ENCODE measurements around the gene SRGN.
"Not testable (repeated sequence)": the region's sequence is repeated elsewhere in the genome, so short reads cannot be mapped to it uniquely, and the experiment has no call there.

The SRGN gene

DNA sequence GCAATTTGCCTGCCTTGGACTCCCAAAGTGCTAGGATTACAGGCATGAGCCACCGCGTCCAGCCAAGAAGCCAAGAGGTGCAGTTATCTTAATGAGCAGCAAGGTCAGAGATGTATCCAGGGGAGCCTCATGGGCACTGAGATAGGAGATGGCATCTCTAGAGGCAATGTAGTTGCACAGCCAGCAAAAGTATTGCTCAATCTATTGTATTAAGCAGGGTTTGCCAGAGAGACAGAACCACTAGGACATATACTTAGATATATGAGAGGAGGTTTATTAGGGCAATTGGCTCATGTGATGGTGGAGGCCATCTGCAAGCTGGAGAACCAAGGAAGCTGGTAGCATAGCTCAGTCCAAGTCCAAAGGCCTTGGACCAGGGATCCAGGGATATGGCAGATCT lies 19.8 kb downstream of the SRGN start:
- Histone ChIP-seq H3K27ac (ENCODE audit: low read depth, low read length) (no peak overlapping the region), H3K27me3 (ENCODE audit: control insufficient read depth, insufficient read depth, low read length) (no peaks in the 10 kb centered on the region), H3K4me1 (ENCODE audit: control insufficient read depth, insufficient read depth, low read length) (no peaks in the 10 kb centered on the region), H3K4me3 (ENCODE audit: low read depth, low read length) (no peak overlapping the region), H3K9me3 (ENCODE audit: control insufficient read depth, insufficient read depth, low read length) (no peaks in the 10 kb centered on the region), H3K9ac (ENCODE audit: low read depth, low read length) (no peak overlapping the region), H3K36me3 (ENCODE audit: control insufficient read depth, insufficient read depth, low read length) (no peaks in the 10 kb centered on the region)

DNA sequence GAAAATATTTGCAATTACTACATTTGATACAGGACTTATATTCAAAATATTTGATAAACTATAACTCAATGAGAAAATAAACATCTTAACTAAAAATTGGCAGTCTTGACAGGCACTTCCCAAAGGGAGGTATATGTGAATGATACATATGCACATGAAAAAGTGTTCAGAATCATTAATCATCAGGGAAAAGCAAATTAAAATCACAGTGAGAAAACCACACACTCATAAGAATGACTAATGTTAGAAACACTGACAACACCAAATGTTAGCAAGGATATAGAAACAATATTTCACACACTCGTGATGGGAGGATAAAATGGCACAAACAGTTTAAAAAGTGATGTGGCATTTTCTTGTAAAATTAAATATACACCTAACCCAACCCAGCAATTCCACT lies 32.0 kb downstream of the SRGN start:
- no peaks in the 10 kb centered on the region for H3K4me1 ChIP-seq (ENCODE audit: control insufficient read depth, insufficient read depth, low read length)
- no peaks in the 10 kb centered on the region for H3K27me3 ChIP-seq (ENCODE audit: control insufficient read depth, insufficient read depth, low read length)
- H3K27ac ChIP-seq (ENCODE audit: low read depth, low read length), result no peak overlapping the region
- H3K4me3 ChIP-seq (ENCODE audit: low read depth, low read length), result no peak overlapping the region
- no peaks in the 10 kb centered on the region for H3K36me3 ChIP-seq (ENCODE audit: control insufficient read depth, insufficient read depth, low read length)
- no peaks in the 10 kb centered on the region for H3K9me3 ChIP-seq (ENCODE audit: control insufficient read depth, insufficient read depth, low read length)
- no peak overlapping the region for H3K9ac ChIP-seq (ENCODE audit: low read depth, low read length)

DNA sequence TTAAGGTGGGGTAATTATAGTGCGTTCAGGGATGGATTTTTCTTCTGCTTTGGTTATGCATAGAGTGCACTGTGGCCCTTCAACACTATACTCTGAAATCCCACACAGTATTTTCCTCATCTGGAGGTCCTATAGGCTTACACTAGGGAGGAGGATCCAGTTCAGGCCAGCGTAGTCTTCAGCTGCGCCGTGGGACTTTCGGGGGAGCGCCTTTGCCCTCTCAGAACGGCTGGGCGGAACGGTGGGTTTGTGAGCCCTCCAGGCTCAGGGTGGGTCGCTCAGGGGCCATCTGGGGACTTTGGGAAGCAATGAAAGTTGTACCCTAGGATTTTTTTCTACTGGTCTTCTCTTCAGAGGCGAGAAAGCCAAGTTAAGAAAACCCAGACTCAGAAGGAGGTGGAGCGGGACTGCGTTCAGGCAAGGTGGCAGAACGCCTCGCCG lies 35.4 kb downstream of the SRGN start:
- peak overlapping the region; percentile 93 for H3K4me3 ChIP-seq (ENCODE audit: low read depth, low read length)
- peaks cover 6% of the 10 kb centered on the region; the same call in 1 of the 2 replicates for H3K4me1 ChIP-seq (ENCODE audit: control insufficient read depth, insufficient read depth, low read length)
- peak overlapping the region; percentile 94 for H3K9ac ChIP-seq (ENCODE audit: low read depth, low read length)
- no peaks in the 10 kb centered on the region for H3K9me3 ChIP-seq (ENCODE audit: control insufficient read depth, insufficient read depth, low read length)
- peak overlapping the region; percentile 99 for H3K27ac ChIP-seq (ENCODE audit: low read depth, low read length)
- no peaks in the 10 kb centered on the region for H3K36me3 ChIP-seq (ENCODE audit: control insufficient read depth, insufficient read depth, low read length)
- H3K27me3 ChIP-seq (ENCODE audit: control insufficient read depth, insufficient read depth, low read length), result no peaks in the 10 kb centered on the region

DNA sequence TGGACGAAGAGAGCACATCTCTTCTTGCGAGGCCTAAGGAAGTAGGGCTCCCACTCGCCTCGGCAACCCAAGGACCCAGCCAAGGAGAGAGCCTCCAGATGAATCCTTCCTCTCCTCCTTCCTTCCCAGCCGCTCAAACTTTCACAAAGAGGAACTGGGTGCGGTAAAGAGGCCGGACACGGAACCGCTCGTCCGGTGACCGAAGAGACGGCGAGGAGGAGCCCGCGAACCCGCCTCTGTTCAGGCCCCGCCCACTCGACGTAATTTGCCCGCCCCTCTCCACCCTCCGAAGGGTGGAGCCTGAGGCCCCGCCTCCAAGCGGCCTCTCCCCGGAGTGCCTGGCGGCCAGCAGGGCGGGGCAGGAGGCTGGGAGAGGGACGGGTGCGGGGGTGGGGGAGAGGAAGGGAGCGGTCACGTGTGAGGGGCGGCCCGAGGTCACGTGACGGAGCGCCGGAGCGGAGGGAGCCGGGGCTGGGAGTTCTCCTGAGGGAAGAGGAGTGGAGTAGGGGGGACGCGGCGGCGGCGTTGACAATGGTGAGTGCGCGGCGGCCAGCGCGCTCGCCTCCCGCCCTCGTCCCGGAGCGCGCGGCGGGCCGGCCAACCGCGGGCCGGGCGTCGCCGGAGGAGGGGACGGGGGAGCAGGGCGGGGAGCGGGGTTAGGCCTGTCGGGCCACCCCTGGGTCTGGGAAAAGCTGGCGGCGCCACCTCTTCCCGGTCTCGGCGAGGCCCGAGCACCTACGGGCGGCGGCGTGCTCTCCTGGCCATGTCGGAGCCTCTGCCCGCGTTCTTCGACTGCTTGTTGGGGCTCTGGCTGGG lies 36.1 kb downstream of the SRGN start, which contains the start of gene VPS26A:
Gene VPS26A, plus strand, starts transcription at position 432 of the 816 bp plus-strand sequence. Its CDS starts 100 bp downstream, at position 532.
- H3K9me3 ChIP-seq (ENCODE audit: control insufficient read depth, insufficient read depth, low read length), result no peaks in the 10 kb centered on the region
- H3K36me3 ChIP-seq (ENCODE audit: control insufficient read depth, insufficient read depth, low read length), result no peaks in the 10 kb centered on the region
- peak within 1 kb of the TSS; percentile 94 for H3K9ac ChIP-seq (ENCODE audit: low read depth, low read length)
- H3K27me3 ChIP-seq (ENCODE audit: control insufficient read depth, insufficient read depth, low read length), result no peaks in the 10 kb centered on the region
- H3K4me3 ChIP-seq (ENCODE audit: low read depth, low read length), result peak within 1 kb of the TSS; percentile 98
- peaks cover 6% of the 10 kb centered on the region; the same call in 1 of the 2 replicates for H3K4me1 ChIP-seq (ENCODE audit: control insufficient read depth, insufficient read depth, low read length)
- peak within 1 kb of the TSS; percentile 99 for H3K27ac ChIP-seq (ENCODE audit: low read depth, low read length)

DNA sequence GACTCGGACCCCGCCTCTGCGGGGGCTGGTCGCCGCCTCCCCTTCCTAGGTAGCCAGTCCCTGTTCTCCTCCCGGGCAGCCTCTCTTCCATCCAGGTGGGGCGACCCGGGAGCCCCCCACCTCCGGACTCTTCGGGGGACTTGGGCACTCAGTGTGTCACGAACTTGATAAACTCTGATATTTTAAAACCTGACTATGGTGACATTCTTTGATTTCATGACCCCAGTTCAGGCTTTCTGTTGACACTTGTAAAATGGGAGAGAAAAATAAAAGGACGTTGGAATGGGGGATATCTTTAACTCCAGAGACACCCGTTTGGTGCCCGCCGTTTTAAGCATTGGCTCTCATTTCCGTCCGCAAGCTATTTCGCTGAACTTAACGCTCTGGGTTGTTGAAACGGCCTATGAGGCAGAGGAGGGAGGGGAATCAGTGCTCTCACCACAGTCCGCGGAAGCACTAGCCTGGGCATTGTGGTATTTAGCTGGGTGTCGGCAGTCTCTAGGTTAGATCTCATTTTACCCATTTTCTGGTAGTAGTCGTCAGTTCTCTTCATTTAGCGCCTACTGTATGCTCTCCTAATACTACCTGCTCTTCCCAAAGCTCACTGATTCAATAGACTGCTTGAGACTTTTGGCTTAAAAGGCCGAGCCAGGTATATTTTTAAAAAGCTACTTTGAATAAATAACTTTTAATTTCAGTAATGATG lies 36.8 kb downstream of the SRGN start:
- Histone ChIP-seq H3K9me3 (ENCODE audit: control insufficient read depth, insufficient read depth, low read length) (no peaks in the 10 kb centered on the region), H3K4me3 (ENCODE audit: low read depth, low read length) (peak overlapping the region; percentile 98), H3K9ac (ENCODE audit: low read depth, low read length) (peak overlapping the region; percentile 82), H3K27me3 (ENCODE audit: control insufficient read depth, insufficient read depth, low read length) (no peaks in the 10 kb centered on the region), H3K36me3 (ENCODE audit: control insufficient read depth, insufficient read depth, low read length) (no peaks in the 10 kb centered on the region), H3K4me1 (ENCODE audit: control insufficient read depth, insufficient read depth, low read length) (peaks cover 6% of the 10 kb centered on the region; the same call in 1 of the 2 replicates), H3K27ac (ENCODE audit: low read depth, low read length) (peak overlapping the region; percentile 93)

DNA sequence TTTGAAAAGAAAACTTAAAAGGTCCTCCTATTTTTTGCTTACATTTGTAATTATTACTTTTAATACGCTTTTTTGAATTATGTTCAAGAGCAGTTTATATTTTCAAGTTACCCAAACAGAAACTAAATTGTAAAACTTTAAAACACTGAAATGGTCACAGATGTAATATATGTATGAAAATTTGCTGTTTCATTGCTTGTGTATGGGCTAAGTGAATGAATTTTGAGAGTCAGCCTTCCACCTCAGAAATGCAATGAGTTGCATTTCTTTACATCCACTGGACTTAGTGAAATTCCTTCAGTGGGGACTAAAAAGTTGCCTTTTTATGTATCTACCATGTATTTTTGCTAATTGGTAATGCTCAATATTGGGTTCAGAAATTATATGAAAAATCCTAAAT lies 37.7 kb downstream of the SRGN start:
- Histone ChIP-seq H3K27me3 (ENCODE audit: control insufficient read depth, insufficient read depth, low read length) (no peaks in the 10 kb centered on the region), H3K9ac (ENCODE audit: low read depth, low read length) (no peak overlapping the region), H3K4me1 (ENCODE audit: control insufficient read depth, insufficient read depth, low read length) (peaks cover 6% of the 10 kb centered on the region; the same call in 1 of the 2 replicates), H3K4me3 (ENCODE audit: low read depth, low read length) (peak overlapping the region; percentile 98), H3K9me3 (ENCODE audit: control insufficient read depth, insufficient read depth, low read length) (no peaks in the 10 kb centered on the region), H3K27ac (ENCODE audit: low read depth, low read length) (no peak overlapping the region), H3K36me3 (ENCODE audit: control insufficient read depth, insufficient read depth, low read length) (no peaks in the 10 kb centered on the region)

DNA sequence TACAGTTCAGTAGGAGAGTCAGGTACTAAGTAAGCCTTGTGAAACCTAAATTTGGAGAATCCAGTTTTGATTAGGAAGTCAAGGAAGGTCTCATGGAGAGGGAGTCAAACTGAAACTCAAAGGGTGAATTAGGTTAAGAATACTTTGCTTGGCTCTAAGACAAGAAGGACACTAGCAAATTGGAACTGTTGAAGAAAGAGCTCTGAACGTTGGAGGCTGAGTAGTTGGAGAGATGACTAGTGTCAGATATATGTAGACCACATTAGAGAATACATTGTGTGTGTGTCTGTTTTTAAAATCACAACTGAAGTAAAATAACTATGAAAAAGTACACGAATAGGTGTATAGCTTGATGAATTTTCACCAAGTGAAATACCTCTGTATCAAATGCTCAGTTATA lies 42.3 kb downstream of the SRGN start:
- Histone ChIP-seq H3K4me3 (ENCODE audit: low read depth, low read length) (no peak overlapping the region), H3K36me3 (ENCODE audit: control insufficient read depth, insufficient read depth, low read length) (peaks cover 27% of the 10 kb centered on the region), H3K9ac (ENCODE audit: low read depth, low read length) (no peak overlapping the region), H3K9me3 (ENCODE audit: control insufficient read depth, insufficient read depth, low read length) (no peaks in the 10 kb centered on the region), H3K27ac (ENCODE audit: low read depth, low read length) (no peak overlapping the region), H3K4me1 (ENCODE audit: control insufficient read depth, insufficient read depth, low read length) (peaks cover 5% of the 10 kb centered on the region; the same call in 1 of the 2 replicates), H3K27me3 (ENCODE audit: control insufficient read depth, insufficient read depth, low read length) (no peaks in the 10 kb centered on the region)

DNA sequence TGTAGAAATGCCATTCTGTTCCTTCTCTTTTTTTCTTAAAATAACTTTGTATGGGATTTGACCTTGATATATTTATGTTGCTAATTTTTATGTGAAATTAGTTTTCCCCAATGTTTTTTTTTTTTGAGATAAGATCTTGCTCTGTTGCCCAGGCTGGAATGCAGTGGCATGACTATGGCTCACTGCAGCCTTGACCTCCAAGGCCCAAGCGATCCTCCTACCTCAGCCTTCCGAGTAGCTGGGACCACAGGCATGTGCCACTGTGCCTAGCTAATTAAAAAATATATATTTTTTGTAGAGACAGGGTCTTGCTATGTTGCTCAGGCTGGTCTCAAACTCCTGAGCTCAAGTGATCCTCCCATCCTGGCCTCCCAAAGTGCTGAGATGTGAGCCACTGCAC lies 52.1 kb downstream of the SRGN start:
- H3K36me3 ChIP-seq (ENCODE audit: control insufficient read depth, insufficient read depth, low read length), result peaks cover 22% of the 10 kb centered on the region
- H3K9ac ChIP-seq (ENCODE audit: low read depth, low read length), result no peak overlapping the region
- no peak overlapping the region for H3K4me3 ChIP-seq (ENCODE audit: low read depth, low read length)
- no peaks in the 10 kb centered on the region for H3K9me3 ChIP-seq (ENCODE audit: control insufficient read depth, insufficient read depth, low read length)
- H3K27me3 ChIP-seq (ENCODE audit: control insufficient read depth, insufficient read depth, low read length), result no peaks in the 10 kb centered on the region
- H3K27ac ChIP-seq (ENCODE audit: low read depth, low read length), result no peak overlapping the region
- H3K4me1 ChIP-seq (ENCODE audit: control insufficient read depth, insufficient read depth, low read length), result no peaks in the 10 kb centered on the region

DNA sequence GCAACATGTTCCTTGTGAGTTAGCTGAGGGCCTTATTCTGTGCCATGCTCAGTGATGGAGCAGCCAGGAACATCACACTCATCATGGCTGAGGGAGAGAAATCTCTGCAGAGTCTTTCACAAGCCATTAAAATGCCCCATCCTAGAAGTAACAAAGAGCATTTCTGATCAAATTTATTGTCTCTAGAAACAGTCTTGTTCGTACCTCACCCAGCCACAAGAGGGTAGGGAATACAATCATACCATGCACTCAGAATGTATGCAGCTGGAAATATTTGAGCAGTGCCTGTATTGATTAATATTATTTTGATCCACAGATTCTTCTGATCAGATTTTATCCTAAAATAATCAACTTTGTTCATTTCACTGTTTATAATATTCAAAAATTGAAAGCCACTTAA lies 53.4 kb downstream of the SRGN start:
- Histone ChIP-seq H3K36me3 (ENCODE audit: control insufficient read depth, insufficient read depth, low read length) (peaks cover 18% of the 10 kb centered on the region; the same call in 1 of the 2 replicates), H3K9me3 (ENCODE audit: control insufficient read depth, insufficient read depth, low read length) (no peaks in the 10 kb centered on the region), H3K27ac (ENCODE audit: low read depth, low read length) (no peak overlapping the region), H3K9ac (ENCODE audit: low read depth, low read length) (no peak overlapping the region), H3K4me3 (ENCODE audit: low read depth, low read length) (no peak overlapping the region), H3K27me3 (ENCODE audit: control insufficient read depth, insufficient read depth, low read length) (no peaks in the 10 kb centered on the region), H3K4me1 (ENCODE audit: control insufficient read depth, insufficient read depth, low read length) (no peaks in the 10 kb centered on the region)

DNA sequence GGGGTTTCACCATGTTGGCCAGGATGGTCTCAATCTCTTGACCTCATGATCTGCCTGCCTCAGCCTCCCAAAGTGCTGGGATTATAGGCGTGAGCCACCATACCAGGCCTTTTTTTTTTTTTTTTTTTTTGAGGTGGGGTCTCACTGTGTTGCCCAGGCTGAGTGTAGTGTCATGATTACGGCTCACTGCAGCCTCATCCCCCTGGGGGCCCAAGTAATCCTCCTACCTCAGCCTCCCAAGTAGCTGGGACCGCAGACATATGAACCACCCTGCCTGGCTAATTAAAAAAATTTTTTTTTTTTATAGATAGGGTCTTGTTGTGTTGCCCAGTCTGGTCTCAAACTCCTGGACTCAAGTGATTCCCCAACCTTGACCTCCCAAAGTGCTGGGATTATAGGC lies 54.2 kb downstream of the SRGN start:
- not testable (repeated sequence) for H3K4me3 ChIP-seq (ENCODE audit: low read depth, low read length); H3K9me3 ChIP-seq (ENCODE audit: control insufficient read depth, insufficient read depth, low read length); H3K27me3 ChIP-seq (ENCODE audit: control insufficient read depth, insufficient read depth, low read length); H3K27ac ChIP-seq (ENCODE audit: low read depth, low read length); H3K9ac ChIP-seq (ENCODE audit: low read depth, low read length); H3K4me1 ChIP-seq (ENCODE audit: control insufficient read depth, insufficient read depth, low read length)
- H3K36me3 ChIP-seq (ENCODE audit: control insufficient read depth, insufficient read depth, low read length), result peaks cover 13% of the 10 kb centered on the region; the same call in 1 of the 2 replicates

DNA sequence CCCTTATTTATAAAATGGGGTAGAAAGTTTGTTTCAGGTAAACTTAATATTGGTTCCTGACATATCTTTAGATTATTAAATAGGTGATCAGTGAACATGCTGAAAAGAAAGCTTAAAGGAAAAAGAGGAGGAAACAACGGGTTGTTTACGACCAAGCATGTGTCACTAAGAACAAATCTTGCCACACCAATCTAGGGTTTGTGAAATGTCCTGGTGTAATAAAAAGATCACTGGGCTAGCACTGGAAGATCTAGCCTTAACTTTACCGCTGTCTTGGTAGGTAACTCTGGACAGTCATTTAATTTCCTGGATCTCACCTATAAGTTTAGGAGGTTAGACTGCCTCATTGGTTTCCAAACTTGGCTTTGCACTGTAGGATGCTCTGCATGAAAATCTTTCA lies 55.1 kb downstream of the SRGN start:
- no peaks in the 10 kb centered on the region for H3K4me1 ChIP-seq (ENCODE audit: control insufficient read depth, insufficient read depth, low read length)
- no peaks in the 10 kb centered on the region for H3K9me3 ChIP-seq (ENCODE audit: control insufficient read depth, insufficient read depth, low read length)
- H3K9ac ChIP-seq (ENCODE audit: low read depth, low read length), result no peak overlapping the region
- H3K27ac ChIP-seq (ENCODE audit: low read depth, low read length), result no peak overlapping the region
- H3K36me3 ChIP-seq (ENCODE audit: control insufficient read depth, insufficient read depth, low read length), result 0 out of 2 replicates have a peak, but pooled peaks cover 5% of the 10 kb centered on the region
- no peaks in the 10 kb centered on the region for H3K27me3 ChIP-seq (ENCODE audit: control insufficient read depth, insufficient read depth, low read length)
- no peak overlapping the region for H3K4me3 ChIP-seq (ENCODE audit: low read depth, low read length)
